GM19238 (cell line): Measurements from ENCODE around the gene KRTAP5-1.

ENCODE experiments used
- DNase-seq: peaks from one replicate; pipeline ENCODE4 v3.0.0; 2011; ENCODE audit warnings: low spot score; ENCODE audit not compliant: insufficient read length

Gene KRTAP5-1

GRCh38 chr11:1572197-1573076 is 12.6 kb downstream of the KRTAP5-1 start, which contains the start of gene DUSP8:
Gene DUSP8 (minus strand): TSS chr11:1572271. CDS start chr11:1565826, 6,445 bp downstream.
- DNase-seq: peak; percentile 91

DNA sequence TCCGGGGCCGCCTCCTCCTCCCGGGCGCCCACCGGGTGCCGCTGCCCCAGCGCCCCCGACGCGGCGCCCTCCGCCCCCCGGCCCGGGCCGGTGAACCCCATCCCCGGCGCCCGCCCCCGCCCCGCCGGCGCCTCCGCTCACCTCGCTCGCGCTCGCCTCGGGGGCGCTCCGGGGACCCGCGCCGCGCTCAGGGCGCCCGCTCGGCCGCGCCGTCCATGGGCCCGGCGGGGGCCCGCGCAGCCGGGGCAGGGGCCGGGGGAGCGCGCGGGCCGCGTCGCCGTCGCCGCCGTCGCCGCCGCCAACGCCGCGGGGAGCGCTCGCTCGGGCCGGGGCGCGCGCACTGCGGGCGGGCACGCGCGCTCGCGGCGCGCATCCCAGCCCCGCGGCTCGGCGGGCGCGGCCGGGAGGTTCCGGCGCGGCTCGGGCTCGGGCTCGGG is 13.3 kb downstream of the KRTAP5-1 start:
- no peak for DNase-seq

- no peak for DNase-seq
Observed at GRCh38 chr11:1570896-1571759, 14.0 kb downstream of the KRTAP5-1 start.

GRCh38 chr11:1570531-1570895 is 14.6 kb downstream of the KRTAP5-1 start:
- no peak for DNase-seq

DNA sequence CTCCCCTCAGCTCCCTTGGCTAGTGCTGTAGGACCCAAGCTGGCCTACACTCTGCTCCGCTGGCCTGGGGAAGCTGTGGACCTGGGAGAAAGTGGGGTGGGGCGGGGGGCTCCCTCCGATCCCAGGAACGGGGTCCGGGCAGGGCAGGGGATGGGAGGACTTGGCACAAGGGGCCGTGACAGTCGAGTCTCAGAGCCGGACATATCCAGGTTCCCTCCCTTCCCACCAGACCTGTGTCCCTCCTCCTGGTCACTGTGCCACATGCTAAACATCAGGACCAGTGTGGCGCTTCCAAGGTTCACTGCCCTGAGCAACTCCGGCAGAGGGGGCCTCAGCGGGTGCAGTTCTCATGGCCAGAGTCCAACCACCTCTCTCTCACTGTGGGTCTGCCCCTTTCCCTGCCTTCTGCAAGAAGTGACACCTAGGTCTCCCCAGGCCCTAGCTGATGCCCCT is 15.1 kb downstream of the KRTAP5-1 start:
- DNase-seq: no peak

DNA sequence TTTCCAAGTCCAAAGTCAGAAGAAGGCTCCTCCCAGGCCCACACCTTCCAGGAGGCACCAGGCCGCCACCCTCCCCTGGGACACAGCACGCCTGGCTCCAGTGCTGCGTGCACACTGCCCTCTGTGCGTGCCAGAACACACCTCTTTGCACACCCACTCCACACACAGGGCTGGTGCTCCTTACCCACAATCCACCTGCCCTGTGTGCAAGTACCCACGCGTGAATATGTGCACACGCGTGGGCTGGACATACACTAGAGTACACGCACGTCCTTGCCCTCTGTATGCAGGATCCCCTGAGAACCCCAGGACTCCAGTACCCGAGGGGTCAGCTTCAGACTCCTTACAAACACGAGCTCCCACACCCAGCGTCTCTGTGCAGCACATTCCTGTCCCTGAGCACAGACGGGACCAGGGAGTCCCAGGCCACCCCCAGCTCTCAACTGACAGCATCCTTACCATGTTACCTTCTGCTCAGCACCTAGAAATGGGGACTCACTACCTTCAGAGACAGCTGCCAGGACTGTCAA is 15.8 kb downstream of the KRTAP5-1 start:
- DNase-seq: no peak

DNA sequence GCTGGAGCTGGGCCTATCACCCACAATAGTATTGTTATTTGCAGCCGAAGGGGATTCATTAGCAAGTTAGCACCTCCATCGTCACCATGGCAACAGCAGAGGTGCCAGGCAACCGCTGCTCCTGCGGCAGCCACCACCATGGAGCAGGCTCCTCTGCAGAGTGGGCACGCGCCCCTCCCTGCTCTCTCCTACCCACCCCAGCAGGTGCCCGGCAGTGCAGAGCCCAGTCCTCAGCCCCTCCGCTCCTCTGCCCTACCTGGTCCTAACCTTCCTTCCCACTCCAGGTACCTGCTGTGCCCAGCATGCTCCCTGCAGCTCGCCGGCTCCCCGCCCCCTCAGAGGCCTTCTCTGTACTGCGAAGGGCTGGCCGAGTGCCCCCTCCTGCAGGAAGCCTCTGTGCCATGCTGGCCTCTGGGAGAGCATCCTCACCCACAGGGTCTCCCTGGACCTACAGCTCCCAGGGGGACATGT is 16.6 kb downstream of the KRTAP5-1 start:
- DNase-seq: no peak

DNA sequence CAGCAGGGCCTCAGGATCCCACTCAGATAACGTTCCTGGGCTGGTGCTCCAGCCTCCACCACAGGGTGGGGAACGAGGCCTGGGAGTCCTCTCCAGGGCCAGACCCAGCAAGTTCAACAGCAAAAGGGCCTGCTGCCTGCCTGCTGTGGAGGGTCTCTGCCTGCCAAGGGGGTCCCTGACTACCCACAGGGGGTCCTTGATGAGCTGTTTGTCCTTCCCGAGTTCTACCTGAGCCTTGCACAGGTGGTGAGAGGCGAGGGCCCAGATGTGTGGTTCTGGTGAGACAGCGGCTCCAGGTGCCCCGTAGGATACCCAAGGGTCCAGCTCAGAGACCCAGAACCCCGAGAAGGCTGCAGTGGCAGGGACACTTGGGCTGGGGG is 17.4 kb downstream of the KRTAP5-1 start:
- DNase-seq: no peak

DNA sequence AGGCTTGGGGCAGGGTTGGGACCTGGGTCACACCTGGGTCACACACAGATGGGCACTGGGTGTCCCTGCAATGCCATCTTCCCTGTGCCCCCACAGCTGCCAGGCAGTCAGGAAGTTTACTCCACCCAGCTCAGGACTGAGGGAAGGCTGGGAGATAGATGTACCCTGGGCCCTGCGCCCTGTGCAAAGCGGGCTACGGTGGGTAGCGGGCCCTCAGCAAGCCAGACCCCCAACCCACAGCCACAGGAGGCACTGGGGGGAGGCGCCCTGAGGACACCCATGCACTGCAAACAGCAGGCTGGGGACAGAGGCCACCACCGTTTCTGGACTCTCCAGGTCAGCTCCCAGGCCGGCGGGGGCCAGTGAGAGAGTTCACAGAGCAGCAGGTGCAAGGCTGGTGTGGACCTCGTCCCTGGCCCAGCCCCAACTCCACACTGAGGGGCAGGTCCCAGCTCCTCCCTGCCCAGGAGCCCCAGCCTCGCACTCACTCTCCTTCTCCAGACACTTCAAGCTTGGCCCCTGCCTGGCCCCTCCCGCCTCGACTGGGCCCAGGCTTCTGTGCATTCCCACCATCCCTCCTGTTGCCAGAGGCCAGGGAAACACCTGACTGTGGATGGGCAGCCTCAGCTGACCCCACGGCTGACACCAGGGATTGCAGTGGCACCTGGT is 17.9 kb downstream of the KRTAP5-1 start:
- DNase-seq: no peak

DNA sequence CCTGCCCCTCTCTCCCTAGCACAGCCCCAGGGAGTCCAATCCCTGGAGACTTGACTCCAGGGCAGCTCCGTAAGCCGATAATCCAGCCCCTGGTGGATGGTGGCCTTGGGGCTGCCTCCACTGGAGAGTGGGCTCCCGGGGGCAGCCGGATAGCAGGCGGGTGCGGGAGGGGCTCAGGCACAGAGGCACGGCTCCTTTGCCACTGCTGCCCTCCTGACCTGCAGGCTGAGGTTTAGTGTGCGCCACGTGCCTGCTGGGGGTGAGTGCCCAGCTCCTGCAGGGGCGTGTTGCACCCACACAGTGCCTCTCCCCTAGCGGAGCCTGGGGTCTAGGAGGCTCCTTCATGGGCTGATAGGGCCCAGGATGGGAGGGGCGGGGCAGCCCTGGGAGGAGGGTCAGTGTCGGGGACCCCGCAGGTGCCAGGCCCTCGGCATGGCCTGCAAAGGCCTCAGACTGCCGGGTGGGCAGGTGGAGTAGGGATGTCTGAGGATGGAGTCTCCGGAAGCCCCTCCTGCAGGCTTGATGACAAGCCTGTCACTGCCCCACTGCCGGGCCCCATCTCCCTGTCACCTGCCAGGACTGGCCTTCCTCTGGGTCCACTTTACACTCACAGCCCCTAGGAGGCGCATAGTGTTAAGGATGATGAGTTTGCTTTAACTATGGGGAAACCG is 18.6 kb downstream of the KRTAP5-1 start:
- no peak for DNase-seq

DNA sequence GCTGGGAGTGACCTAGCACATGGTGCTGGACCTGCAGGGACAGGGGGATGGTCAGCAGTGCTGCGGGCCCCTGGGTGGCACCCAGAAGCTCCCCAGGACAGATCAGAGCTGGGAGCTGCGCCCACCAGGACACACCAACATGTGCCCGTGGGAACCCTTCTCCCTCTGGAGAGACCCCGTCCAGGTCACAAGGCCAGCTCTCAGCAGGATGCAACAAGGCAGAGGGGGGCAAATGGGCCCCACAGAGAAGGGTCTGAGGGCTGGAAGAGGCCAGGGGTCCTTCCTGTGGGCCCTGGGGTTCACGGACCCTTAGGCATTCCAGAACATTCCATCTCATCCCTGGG is 19.2 kb downstream of the KRTAP5-1 start:
- no peak for DNase-seq

DNA sequence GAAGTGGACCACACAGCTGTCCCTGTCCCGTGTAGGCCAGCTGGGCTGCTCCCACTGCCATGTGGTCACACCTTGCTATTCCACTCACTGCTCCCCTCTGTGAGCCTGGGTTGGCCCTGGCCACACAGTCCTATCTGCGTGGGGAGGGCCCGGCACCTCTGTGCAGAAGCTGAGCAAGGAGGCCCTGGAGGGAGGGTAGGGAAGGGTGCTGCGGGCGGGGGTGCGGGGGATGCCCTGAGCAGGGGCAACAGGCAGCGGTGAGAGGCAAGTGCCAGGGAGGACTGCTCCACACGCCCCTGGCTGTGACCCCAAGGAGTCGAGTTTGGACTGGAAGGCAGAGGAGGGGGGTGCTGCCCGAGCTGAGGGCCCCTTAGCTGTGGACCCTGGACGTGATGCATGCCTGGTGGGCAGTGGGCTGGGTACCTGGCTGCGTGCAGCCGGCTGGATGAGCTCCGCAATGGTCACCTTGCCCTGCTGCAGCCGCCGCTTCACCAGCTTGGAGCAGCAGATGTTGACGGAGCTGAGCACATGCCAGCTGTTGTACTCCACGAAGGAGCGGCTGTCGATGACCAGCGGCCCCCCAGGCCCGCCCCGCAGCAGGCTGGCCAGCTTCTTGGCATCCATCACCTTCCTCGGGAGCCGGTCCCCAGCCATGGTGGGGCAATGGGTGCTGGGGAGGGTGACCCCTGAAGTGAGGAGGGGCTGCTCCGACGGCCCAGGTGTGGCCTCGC is 19.7 kb downstream of the KRTAP5-1 start:
- DNase-seq: no peak

- no peak for DNase-seq
Observed at GRCh38 chr11:1564535-1565172, 20.4 kb downstream of the KRTAP5-1 start.

DNA sequence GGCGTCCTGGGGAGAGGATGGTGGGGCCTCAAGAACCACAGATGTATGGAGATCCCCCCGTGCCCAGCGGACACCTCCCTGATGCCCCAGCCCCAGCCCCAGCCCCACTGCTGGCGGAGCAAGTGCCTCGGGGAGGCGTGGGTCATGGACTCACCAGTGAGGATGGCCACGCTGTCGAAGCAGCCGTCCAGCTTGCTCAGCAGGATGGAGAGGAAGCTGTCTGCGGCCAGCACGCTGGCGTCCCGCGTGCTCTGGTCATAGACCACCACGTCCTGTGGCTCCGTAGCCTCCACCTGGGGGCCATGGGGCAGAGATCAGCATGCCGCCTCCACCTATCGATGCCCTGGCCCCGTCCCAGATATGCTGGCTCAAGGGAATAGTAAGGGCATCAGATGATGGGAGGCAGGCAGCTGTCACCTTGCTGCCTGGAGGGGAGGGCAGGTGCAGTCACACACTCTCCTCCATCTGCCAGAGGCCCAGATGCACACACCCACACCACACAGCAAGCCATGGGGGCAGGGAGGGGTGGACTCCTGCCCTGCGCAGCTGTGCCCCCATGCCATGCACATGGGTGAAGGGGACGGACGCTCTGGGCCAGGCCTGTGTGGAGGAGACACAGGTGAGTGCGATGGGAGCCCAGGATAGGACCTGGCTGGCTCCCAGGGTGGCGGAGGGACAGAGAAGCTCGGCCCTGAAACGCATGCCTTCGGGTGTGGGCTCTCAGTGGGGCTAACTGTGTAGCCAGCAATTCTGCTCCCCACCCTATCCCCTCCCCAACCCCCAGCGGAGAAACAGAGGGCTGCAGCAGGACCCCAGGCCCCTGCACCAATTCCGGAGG is 21.2 kb downstream of the KRTAP5-1 start:
- DNase-seq: no peak

DNA sequence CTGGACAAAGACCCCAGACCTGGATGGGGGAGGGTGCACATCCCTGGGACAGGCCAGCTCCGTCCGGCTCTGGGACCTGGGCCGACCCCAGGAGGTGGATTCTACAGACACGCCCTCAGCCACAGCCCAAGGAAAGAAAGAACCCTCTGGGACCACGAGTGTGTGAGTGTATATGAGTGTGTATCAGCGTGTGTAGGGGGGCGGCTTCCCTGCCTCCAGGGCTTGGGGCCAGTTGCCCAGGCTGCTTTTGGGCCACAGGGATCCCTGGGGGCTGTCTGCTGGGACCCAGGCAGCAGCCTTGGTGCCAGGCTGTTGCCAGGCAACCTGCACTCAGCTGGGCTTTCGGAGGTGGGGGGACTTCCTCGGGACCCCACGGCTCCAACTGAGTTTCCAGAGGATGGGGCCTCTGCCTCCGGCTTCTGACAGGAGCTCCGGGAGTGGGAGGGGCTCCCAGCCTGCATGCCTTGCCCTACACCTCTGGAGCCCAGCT is 21.9 kb downstream of the KRTAP5-1 start:
- DNase-seq: no peak

GRCh38 chr11:1562469-1563148 is 22.5 kb downstream of the KRTAP5-1 start:
- no peak for DNase-seq

DNA sequence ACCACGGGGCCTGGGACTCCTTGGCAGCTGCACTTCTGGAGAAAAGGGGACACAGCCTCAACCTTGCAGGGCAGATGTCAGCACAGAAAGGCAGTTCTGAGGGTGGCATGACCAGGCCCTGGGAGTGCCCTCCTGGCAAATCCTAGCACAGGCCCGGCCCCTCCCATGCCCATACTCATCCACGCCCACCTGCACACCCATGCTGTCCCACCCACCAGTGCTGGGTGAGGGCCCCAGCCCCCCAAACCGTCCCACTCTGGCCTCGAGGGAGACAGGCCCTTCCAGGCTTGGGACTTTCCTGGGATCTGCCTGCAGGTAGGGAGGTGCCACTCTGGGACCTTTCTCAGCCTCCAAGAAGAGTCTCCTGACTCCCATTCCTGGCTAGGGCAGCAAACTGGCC is 23.1 kb downstream of the KRTAP5-1 start:
- no peak for DNase-seq

- no peak for DNase-seq
Observed at GRCh38 chr11:1561266-1561665, 23.8 kb downstream of the KRTAP5-1 start.
